ENCODE results near the gene CACNB4.

The CACNB4 gene

GRCh38 chr2:151853070-151853758 is 245.6 kb downstream of the CACNB4 start:
- DNase-seq (ENCODE audit: low read depth), result no peak
- H3K4me3 ChIP-seq (ENCODE audit: low read depth, low read length), result no peak overlapping the region
- TF ChIP-seq CTCF (IDR thresholded peaks at IDR 0.05; ENCODE audit: low read depth, low read length, missing control alignments), result no peak

GRCh38 chr2:151852260-151853069 is 246.4 kb downstream of the CACNB4 start:
- no peak for DNase-seq (ENCODE audit: low read depth)
- TF ChIP-seq CTCF (IDR thresholded peaks at IDR 0.05; ENCODE audit: low read depth, low read length, missing control alignments), result no peak
- H3K4me3 ChIP-seq (ENCODE audit: low read depth, low read length), result no peak overlapping the region

GRCh38 chr2:151851761-151852160 is 247.1 kb downstream of the CACNB4 start:
- no peak for DNase-seq (ENCODE audit: low read depth)
- H3K4me3 ChIP-seq (ENCODE audit: low read depth, low read length), result no peak overlapping the region
- TF ChIP-seq CTCF (IDR thresholded peaks at IDR 0.05; ENCODE audit: low read depth, low read length, missing control alignments), result no peak

GRCh38 chr2:151849413-151850010 is 249.3 kb downstream of the CACNB4 start:
- DNase-seq (ENCODE audit: low read depth), result no peak
- no peak overlapping the region for H3K4me3 ChIP-seq (ENCODE audit: low read depth, low read length)
- no peak for TF ChIP-seq CTCF (IDR thresholded peaks at IDR 0.05; ENCODE audit: low read depth, low read length, missing control alignments)

- TF ChIP-seq CTCF (IDR thresholded peaks at IDR 0.05; ENCODE audit: low read depth, low read length, missing control alignments), result no peak
- no peak for DNase-seq (ENCODE audit: low read depth)
- no peak overlapping the region for H3K4me3 ChIP-seq (ENCODE audit: low read depth, low read length)
Observed at GRCh38 chr2:151845884-151846283, 253.0 kb downstream of the CACNB4 start.

GRCh38 chr2:151845481-151845880 is 253.4 kb downstream of the CACNB4 start:
- no peak overlapping the region for H3K4me3 ChIP-seq (ENCODE audit: low read depth, low read length)
- TF ChIP-seq CTCF (IDR thresholded peaks at IDR 0.05; ENCODE audit: low read depth, low read length, missing control alignments), result no peak
- DNase-seq (ENCODE audit: low read depth), result no peak

Data from GM12864 (cell line).